DLD1 (cell line): ENCODE measurements around the gene TBCEL.

Source experiments
- in situ Hi-C: cut with HindIII; loops from 2 replicates; pipeline ENCODE4 v1.10.0; 2017; ENCODE audit warnings: low sequenced_read_pairs

TBCEL gene

GRCh38 chr11:121134741-121135312, 110.9 kb downstream of the TBCEL start:
- in situ Hi-C loops, result no loop called here

- in situ Hi-C loops, result no loop called here
Measured at GRCh38 chr11:121137005-121137404, 113.1 kb downstream of the TBCEL start.

- in situ Hi-C loops, result no loop called here
Measured at GRCh38 chr11:121138259-121138658, 114.4 kb downstream of the TBCEL start.

GRCh38 chr11:121140369-121140768, 116.5 kb downstream of the TBCEL start:
- in situ Hi-C loops, result no loop called here
